ENCODE measurements around the gene SLC13A4.

DNA sequence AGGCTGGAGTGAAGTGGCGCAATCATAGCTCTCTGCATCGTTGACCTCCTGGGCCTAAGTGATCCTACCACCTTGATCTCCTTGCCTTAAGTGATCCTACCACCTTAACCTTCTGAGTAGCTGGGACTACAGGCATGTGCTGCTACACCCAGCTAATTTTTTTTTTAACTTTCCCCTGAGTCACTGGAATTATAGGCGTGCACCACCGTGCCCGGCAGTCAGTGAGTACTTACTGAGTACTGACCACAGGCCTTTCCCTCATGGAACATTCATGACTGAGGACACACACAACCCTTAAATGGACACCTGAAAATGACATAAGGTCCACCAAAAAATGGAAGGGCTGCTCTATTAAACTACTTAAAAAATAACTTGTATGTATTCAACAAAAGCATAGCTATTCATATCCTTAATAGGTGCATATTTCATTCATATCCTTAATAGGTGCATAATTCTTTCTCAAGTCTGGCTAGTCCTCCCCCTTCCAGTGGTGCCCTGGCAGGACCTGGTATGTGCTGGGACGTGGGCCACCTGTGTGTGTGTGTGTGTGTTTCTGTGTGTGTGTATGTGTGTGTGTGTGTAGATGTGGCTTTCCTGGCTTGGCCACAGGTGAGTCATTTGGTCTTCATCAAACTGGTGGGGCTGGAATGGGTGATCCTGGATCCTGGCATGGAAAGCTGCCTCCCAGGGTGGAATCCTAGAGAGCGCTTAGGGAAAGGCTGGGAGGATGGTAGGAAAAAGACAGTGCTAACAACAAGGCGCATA, 17.1 kb upstream of the SLC13A4 start:
- TF ChIP-seq, protein P1, sequence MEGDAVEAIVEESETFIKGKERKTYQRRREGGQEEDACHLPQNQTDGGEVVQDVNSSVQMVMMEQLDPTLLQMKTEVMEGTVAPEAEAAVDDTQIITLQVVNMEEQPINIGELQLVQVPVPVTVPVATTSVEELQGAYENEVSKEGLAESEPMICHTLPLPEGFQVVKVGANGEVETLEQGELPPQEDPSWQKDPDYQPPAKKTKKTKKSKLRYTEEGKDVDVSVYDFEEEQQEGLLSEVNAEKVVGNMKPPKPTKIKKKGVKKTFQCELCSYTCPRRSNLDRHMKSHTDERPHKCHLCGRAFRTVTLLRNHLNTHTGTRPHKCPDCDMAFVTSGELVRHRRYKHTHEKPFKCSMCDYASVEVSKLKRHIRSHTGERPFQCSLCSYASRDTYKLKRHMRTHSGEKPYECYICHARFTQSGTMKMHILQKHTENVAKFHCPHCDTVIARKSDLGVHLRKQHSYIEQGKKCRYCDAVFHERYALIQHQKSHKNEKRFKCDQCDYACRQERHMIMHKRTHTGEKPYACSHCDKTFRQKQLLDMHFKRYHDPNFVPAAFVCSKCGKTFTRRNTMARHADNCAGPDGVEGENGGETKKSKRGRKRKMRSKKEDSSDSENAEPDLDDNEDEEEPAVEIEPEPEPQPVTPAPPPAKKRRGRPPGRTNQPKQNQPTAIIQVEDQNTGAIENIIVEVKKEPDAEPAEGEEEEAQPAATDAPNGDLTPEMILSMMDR (tag by site-specific recombination; IDR thresholded peaks at IDR 0.05), result no peak
- no peak for TF ChIP-seq SP3 (tag by site-specific recombination; IDR thresholded peaks at IDR 0.05)
- TF ChIP-seq MYNN (tag by site-specific recombination; IDR thresholded peaks at IDR 0.05; ENCODE audit: borderline replicate concordance), result no peak
